AG10803 (cell line): ENCODE results near the gene KRT80.

Experiments used
- DNase-seq: peaks from one replicate; pipeline ENCODE4 v3.0.0; 2010; ENCODE audit warnings: low read depth
- H3K4me3 ChIP-seq: 2 replicates; pipeline ENCODE4 v1.5.1; 2011; ENCODE audit warnings: mild to moderate bottlenecking, low read length, control low read depth
- CTCF ChIP-seq: conservative IDR thresholded peaks from 2 replicates; pipeline ENCODE4 v1.5.1; 2011; ENCODE audit warnings: mild to moderate bottlenecking, low read length, control low read depth, inconsistent platforms

Gene KRT80

GRCh38 chr12:52181746-52182145, 10.1 kb downstream of the KRT80 start:
- peak; percentile 73 for DNase-seq
- no peak for TF ChIP-seq CTCF
- H3K4me3 ChIP-seq = no peak overlapping the region

GRCh38 chr12:52180971-52181628, 10.7 kb downstream of the KRT80 start:
- TF ChIP-seq CTCF = no peak
- no peak for DNase-seq
- H3K4me3 ChIP-seq = no peak overlapping the region

- no peak for DNase-seq
- no peak for TF ChIP-seq CTCF
- no peak overlapping the region for H3K4me3 ChIP-seq
Observed at GRCh38 chr12:52179396-52179973, 12.3 kb downstream of the KRT80 start.

GRCh38 chr12:52178984-52179383, 12.8 kb downstream of the KRT80 start:
- H3K4me3 ChIP-seq = no peak overlapping the region
- no peak for DNase-seq
- TF ChIP-seq CTCF = no peak

- H3K4me3 ChIP-seq = no peak overlapping the region
- DNase-seq = no peak
- no peak for TF ChIP-seq CTCF
Observed at GRCh38 chr12:52178443-52178842, 13.4 kb downstream of the KRT80 start.

GRCh38 chr12:52175371-52176350, 16.2 kb downstream of the KRT80 start:
- H3K4me3 ChIP-seq = no peak overlapping the region
- no peak for DNase-seq
- peak; percentile 30 for TF ChIP-seq CTCF
